HG03558 (cell line): ENCODE data around the gene RB1.
"Not testable (repeated sequence)": the region's sequence is repeated elsewhere in the genome, so short reads cannot be mapped to it uniquely, and the experiment has no call there.

Source experiments
- ATAC-seq: cut with Tn5 transposase; IDR thresholded peaks from one replicate; pipeline ENCODE4 v1.9.1; 2021; ENCODE audit warnings: moderate number of reproducible peaks; ENCODE audit not compliant: unreplicated experiment; ENCODE audit errors: extremely low read depth

RB1 gene

GRCh38 chr13:48403151-48403631 is 99.6 kb downstream of the RB1 start:
- ATAC-seq = no peak

DNA sequence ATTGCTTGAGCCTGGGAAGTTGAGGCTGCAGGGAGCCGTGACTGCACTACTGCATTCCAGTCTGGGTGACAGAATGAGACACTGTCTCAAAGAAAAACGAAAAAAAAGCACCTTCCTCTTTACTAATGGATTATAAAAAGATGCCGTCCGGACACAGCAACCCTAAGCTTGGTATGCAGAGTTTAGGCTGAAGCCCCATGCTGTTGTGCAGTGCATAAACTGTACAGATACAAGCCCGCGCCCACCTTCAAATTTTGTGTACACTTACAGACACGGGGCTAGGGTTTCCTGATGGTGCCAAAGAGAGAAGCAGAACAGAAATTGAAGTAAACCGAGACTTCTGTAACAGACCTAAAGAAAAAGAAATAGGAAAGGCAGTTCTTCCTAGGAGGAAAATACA is 100.4 kb downstream of the RB1 start:
- no peak for ATAC-seq

DNA sequence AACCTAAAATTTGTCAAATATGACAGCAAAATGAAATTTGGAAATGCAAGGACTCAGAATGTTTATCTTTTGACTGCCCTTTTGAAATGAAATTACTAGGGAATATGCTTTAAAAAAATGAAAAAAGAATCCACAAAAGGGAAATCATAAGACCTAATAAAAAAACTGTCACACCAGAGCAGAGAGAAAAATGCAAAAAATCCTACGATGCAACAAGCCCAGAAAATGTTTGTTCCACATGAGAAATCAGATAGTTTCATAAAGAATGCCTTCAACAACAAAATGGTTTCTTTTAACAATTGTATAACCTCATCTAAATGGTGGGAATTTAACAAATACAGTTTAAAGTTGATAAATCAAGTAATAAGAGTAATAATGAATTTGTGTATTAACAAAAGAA is 101.4 kb downstream of the RB1 start:
- ATAC-seq = no peak

- no peak for ATAC-seq
Observed at GRCh38 chr13:48405875-48406274, 102.3 kb downstream of the RB1 start.

GRCh38 chr13:48410199-48410598 is 106.6 kb downstream of the RB1 start:
- ATAC-seq = no peak

DNA sequence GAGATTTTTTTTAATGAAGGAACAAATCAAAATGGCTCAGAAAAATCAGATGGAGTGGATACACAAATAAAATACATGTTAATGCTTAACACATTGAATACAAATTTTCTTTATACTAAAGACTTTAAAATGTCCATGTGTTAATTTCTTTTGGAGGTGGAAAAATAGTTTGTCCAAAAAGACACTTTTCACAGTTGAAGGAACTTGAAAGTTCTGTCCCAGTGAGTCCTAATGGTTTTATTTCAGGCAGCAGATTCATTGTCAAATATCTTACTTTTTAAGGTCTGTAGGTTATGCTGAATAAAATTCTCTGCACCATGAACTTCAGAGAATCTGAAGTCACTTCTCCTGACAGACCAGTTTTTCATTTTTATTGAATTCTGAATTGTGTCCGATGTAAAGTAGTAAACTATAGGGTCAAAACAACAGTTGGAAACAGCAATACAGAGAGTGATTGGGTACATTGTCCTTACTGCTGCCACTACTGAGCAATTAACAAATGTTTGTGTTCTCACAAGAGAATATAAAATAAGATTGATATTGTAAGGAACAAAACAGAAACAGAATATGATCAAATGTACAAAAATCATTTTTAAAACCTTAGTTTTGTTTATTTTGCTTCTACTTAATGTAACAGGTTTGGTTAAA is 107.7 kb downstream of the RB1 start:
- no peak for ATAC-seq

- no peak for ATAC-seq
Observed at GRCh38 chr13:48411841-48412531, 108.4 kb downstream of the RB1 start.

DNA sequence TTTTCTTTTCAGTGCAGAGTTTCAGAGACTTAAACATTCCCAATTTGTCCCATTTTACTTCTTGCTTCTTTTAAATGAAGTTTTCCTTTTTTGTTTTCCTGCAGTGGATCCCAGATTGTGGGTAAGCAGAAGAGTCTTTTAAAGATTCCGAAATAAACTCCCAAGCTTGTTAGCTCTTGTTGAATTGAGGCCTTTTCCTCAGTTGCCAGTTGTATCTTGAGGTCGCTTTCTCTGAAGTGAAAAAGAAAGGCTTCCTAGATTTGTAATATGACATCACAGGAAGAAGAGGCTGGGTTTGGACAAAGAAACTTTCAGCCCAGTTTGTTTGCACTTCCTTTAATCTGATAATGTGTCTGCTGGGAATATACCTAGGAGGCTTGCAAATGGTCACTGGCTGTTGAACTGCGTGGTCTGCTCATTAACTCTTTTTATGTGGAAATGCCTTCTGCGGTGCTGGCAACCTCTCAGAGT is 109.4 kb downstream of the RB1 start, which contains the start of gene LPAR6:
Gene LPAR6 (minus strand): TSS at position 233 of the 471 bp plus-strand sequence. CDS start 690 bp downstream, outside the sequence.
- no peak for ATAC-seq

DNA sequence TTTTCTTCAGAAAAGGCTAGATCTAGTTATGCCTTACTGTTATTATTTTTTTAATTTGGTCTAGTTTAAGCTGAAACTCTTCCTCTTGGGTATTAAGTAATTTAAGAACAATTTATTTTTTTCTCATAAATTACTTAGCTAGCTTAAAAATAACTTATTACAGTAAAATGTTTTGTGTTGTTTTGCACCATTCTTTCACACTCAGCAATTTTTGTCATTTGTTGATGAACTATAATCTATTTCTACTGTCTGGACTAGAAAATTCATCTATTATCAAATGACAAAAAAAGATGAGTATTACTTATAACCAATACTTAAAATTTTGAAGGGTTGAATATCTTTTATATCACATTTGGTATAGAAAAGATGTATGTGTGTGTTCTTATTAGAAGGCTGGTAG is 111.0 kb downstream of the RB1 start:
- no peak for ATAC-seq

DNA sequence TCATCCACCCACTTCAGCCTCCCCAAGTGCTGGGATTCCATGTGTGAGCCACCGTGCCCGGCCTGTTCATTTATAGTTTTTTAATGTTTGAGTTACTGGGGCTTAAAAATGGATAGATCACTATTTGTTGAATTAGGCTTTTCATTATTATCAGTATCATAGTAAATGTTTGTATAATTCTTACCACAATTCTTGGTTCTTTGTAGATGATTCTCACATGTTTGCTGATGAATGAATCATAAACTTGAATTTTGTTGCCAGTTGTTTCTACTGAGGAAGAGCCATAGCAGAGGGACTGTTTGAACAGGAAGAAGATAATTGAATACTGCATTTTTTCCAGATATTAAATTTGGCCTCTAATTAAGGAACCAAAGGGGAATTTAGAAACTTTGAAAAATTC is 112.0 kb downstream of the RB1 start:
- no peak for ATAC-seq

DNA sequence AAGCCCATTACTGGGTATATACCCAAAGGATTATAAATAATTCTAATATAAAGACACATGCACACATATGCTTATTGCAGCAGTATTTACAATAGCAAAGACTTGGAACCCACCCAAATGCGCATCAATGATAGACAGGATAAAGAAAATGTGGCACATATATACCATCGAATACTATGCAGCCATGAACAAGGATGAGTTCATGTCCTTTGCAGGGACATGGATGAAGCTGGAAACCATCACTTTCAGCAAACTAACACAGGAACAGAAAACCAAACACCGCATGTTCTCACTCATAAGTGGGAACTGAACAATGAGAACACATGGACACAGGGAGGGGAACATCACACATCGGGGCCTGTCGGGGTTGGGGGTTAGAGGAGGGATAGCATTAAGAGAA is 118.5 kb downstream of the RB1 start:
- ATAC-seq = not testable (repeated sequence)

DNA sequence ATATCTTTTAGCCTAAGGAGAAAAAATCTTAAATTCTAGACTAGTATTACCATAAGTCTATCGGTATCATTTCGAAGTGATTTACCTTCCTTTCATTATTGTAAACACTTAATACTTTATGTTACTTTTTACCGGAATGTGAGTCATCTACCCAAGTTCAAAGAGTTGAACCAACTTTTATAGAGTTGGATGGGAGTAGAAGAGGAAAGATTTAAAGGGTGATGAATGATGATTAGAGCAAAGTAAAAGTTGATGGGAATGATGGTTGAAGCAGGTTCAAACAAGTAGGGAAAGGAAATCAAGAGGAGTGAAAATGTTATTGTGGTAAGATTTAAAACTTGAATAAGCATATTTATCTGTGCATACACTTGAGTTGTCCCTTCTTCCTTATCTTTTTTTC is 120.7 kb downstream of the RB1 start:
- ATAC-seq = no peak

- ATAC-seq = no peak
Observed at GRCh38 chr13:48426052-48426451, 122.5 kb downstream of the RB1 start.

GRCh38 chr13:48426755-48427298 is 123.3 kb downstream of the RB1 start:
- not testable (repeated sequence) for ATAC-seq

GRCh38 chr13:48429036-48429435 is 125.5 kb downstream of the RB1 start:
- no peak for ATAC-seq

DNA sequence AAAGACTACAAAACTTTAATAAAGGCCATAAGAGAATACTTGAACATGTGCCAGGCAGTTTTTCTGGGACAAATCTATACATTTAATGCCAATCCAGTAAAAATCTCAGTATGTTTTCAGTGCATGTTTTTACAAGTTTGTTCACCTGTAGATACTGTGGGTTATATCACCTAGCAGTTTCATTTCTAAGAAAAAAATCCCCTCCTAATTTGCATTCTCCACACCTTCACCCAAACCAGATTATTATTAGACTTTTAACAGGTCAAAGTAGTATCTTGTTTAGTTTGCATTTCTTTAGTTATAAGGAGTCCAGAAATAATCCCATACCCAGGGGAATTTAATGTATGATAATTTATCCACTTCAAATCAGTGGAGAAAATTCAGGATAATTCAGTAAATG is 126.3 kb downstream of the RB1 start:
- ATAC-seq = no peak

- ATAC-seq = no peak
Observed at GRCh38 chr13:48431431-48431830, 127.9 kb downstream of the RB1 start.

GRCh38 chr13:48431987-48432615 is 128.6 kb downstream of the RB1 start:
- no peak for ATAC-seq

- ATAC-seq = no peak
Observed at GRCh38 chr13:48434200-48434599, 130.6 kb downstream of the RB1 start.

DNA sequence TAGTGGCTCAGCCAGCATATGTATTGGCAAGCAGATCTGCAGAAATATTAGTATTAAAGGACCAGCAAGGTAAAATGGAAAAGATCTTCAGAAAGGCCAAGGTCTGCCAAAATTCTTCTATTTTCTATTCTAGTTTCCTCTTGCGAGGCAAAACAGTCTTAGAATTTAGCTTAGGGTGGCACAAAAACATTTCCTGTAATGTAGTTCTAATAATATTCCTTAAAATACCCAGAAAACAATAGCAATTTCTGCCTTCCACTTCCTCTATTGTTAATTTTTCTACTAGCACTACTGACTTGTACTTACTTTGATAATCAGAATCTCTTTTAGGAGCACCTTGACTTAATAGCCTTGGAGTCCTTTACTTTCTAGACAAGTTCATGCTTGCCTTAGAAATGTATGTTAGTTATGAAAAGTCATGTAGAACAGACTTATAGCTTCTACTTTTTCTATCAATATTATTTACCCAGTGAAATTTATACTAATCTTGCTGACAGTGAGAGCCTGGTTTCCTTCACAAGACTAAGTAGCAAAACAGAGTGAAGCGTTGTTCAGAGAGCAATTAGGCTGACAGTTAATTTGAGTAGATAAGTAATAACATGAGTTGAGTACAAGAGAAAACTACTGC is 133.2 kb downstream of the RB1 start:
- no peak for ATAC-seq

DNA sequence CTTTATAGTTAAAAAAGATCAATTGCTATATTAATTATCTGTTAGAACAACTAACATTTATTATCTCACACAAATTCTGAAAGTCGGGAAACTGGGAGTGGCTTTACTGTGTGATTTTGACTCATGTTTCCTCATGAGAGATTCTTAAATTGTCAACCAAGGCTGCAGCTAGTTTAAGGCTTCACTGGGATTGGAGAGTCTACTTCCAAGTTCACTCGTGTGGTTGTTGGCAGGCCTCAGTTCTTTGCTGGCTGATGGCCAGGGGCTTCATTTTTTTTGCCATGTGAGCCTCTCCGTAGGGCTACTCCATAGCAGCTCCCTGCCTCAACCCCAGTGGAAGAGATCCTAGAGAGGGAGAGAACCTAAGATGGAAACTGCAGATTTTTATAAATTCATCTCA is 133.8 kb downstream of the RB1 start:
- ATAC-seq = no peak
